GM12874 (cell line): ENCODE measurements around the gene HMOX1.

Experiments used
- TF ChIP-seq, protein P1 (sequence below): IDR thresholded peaks from 2 replicates; pipeline ENCODE4 v1.5.1; 2011; ENCODE audit warnings: low read depth, mild to moderate bottlenecking, control low read depth, low read length, moderate library complexity; ENCODE audit not compliant: insufficient read depth

The HMOX1 gene

DNA sequence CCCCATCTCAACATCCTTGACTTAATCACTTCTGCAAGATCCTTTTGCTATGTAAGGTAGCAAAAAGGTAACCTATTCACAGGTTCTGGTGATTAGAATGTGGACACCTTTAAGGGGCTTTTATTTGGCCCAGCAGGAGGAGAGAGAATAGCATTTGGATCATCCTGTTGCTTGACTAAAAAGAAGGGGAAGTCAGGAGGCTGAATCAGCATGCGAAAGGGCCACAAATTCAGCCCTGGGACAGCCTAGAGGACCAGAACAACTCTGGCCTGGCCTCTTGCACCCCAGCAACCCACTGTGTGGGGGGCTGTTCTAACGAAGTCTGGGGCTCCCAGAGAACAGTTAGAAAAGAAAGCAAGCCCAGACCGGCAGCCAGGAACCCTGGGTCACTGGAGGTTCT lies 3.2 kb upstream of the HMOX1 start:
- TF ChIP-seq, protein P1, sequence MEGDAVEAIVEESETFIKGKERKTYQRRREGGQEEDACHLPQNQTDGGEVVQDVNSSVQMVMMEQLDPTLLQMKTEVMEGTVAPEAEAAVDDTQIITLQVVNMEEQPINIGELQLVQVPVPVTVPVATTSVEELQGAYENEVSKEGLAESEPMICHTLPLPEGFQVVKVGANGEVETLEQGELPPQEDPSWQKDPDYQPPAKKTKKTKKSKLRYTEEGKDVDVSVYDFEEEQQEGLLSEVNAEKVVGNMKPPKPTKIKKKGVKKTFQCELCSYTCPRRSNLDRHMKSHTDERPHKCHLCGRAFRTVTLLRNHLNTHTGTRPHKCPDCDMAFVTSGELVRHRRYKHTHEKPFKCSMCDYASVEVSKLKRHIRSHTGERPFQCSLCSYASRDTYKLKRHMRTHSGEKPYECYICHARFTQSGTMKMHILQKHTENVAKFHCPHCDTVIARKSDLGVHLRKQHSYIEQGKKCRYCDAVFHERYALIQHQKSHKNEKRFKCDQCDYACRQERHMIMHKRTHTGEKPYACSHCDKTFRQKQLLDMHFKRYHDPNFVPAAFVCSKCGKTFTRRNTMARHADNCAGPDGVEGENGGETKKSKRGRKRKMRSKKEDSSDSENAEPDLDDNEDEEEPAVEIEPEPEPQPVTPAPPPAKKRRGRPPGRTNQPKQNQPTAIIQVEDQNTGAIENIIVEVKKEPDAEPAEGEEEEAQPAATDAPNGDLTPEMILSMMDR: no peak

DNA sequence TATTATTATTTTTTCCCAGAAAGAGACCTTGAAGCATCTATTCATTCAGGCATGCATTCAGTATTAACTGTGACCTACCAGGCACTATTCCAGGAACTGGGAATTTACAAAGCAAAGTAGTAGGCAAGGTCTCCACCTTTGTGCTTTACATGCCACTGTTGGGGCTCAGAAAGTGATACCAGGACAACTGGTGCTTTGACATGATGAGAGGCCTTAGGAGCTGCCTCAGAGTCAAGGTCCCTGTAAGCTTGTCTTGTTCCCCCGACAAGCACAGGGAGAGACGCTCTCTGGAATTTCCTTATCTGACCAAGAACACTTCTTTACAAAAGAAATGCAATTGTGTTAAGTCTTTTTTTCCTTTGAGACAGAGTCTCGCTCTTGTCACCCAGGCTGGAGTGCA lies 2.3 kb upstream of the HMOX1 start:
- TF ChIP-seq, protein P1: no peak

DNA sequence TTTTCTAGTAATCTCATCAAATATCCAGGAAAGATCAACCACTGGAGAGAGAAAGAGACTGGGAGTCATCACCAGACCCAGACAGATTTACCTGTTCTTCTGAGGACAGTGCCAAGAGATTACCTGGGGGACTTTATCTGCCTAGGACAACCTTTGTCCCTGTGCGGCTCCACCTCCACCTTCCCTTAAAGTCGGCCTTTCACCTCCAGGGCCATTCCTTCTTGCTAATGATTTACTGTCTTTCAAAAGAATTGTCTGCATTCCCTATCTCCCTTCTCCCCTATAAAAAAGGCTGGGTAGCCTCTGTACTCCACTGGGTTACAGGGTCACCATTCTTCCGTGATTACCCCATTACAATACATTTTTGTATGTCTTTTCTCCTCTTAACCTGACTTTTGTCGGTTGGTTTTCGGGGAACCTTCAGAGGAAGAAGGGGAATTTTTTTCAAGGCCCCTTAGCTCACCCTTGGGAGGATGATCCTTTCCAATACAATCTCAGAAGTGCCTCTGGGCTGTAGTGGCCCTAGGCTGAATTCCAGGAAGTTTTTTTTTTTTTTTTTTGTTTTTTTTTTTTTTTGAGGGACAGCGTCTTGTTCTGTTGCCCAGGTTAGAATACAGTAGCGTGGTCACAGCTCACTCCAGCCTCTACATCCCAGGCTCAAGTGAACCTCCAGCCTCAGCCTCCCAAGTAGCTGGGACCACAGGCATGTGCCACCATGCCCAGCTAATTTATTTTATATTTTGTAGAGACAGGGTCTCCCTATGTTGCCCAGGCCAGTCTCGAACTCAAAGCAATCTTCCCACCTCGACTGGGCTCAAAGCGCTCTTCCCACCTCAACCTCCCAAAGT lies 1.5 kb upstream of the HMOX1 start:
- TF ChIP-seq, protein P1: no peak

DNA sequence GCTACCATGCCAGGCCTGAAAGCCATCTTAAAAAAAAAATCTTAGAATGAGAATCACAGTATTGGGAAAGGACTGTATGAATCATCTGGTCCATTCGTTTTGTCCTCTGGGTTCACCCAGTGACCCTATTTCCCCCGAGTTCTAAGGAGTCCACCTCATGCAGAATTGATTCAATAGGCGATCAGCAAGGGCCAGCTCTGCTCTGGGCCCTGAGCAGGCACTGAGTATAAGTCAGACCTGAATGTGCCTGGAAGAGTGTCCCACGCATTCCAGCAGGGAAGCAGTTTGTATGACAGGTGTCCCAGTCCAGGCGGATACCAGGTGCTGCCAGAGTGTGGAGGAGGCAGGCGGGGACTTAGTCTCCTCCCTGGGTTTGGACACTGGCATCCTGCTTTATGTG lies 883 bp upstream of the HMOX1 start:
- TF ChIP-seq, protein P1: no peak

DNA sequence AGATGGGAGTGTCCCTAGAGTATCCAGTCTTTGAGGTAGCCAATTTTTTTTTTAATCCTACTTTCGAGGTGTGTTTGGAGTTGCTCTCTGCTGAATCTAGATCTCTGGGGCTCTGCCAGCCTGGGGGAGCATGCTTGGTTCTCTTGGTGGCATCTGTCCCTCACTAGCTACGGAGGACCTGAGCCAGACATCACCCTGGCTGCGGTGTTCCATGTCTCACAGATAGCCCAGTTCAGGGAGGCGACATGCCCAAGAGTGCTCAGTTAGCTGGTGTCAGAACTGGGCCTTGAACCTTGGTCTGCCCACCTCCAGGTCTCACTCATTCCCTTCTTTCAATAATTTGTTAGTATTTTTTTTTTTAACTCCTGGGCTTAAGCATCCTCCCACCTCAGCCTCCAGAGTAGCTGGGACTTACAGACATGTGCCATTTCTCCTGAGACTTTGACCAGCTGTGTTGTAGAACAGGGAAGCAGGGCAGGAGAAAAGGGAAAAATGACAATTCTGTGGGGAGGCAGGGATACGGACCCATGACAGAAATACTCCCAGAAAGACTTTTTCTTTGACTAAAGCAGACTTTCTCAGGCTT lies 621 bp downstream of the HMOX1 start:
- TF ChIP-seq, protein P1: no peak

DNA sequence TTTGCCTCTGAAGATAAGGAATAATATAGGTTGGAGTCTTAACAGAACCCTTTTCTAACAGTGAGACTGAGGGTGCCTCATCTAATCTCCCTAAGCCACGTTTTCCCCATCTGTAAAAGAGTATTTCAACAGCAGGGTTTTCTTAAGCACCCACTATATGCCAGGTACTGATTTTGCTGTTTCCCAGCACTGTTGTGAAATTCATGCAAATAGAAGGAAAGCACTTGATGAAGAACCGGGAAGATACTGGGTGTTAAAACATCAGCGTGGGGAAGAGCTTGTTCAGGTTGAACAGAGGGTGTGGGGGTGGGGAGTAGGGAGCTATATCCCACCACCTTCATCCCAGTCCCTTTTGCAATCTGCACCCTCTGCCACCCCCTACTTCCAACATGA lies 2.8 kb downstream of the HMOX1 start:
- TF ChIP-seq, protein P1: no peak

DNA sequence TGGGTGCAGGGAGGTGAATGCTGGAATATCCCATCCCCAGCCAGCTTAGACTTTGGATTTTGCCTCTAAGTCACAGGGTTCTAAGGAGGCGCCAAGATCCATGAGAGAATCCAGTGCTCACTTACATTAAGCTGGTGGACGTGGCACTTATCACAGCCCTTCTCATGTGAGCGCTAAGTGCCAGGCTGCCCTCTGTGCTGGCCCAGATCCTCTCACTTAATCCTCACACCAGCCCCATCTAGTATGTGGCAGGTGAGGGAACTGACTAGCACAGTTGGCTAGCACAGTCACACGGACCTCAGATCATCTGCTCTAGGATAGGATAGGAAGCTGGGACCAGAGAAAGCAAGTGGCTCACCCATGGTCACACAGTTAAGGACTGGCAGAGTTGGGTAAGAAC lies 3.6 kb downstream of the HMOX1 start:
- TF ChIP-seq, protein P1: no peak
